Fibroblast of lung (primary cell): ENCODE results near the gene TMC5. TPM values are rescaled to one million over a fixed set of nuclear protein-coding genes. Genes with fewer than 3 reads are reported as not detected.
A peak's percentile ranks its signal among the peaks of the same experiment; 100 is the strongest.

ENCODE experiments used
- DNase-seq, 2 donors: peaks; one replicate each; pipeline versions ENCODE4 v3.0.0 to v3.0.0-alpha.2; 2010; ENCODE audit warnings: low read depth in 2 of 2
- H2AFZ ChIP-seq: 2 replicates; pipeline ENCODE4 v1.5.1; 2012; ENCODE audit warnings: low read length, control low read depth, inconsistent platforms
- H3K27ac ChIP-seq: 2 replicates; pipeline ENCODE4 v1.5.1; 2011; ENCODE audit warnings: low read length, control low read depth; ENCODE audit not compliant: insufficient read depth
- H3K27me3 ChIP-seq: 2 replicates; pipeline ENCODE4 v1.5.1; 2011; ENCODE audit warnings: mild to moderate bottlenecking, low read length; ENCODE audit not compliant: control insufficient read depth, insufficient read depth
- H3K36me3 ChIP-seq: 2 replicates; pipeline ENCODE4 v1.5.1; 2011; ENCODE audit warnings: low read length; ENCODE audit not compliant: control insufficient read depth, insufficient read depth
- H3K4me1 ChIP-seq: 2 replicates; pipeline ENCODE4 v1.5.1; 2011; ENCODE audit warnings: low read length; ENCODE audit not compliant: control insufficient read depth, insufficient read depth; ENCODE audit errors: extremely low read depth
- H3K4me2 ChIP-seq: 2 replicates; pipeline ENCODE4 v1.5.1; 2011; ENCODE audit warnings: low read length, control low read depth; ENCODE audit not compliant: insufficient read depth; ENCODE audit errors: extremely low read depth
- H3K4me3 ChIP-seq, 4 experiments: fragments of 200-600 bp in 1 of 4; sonication (generic) in 1 of 4; replicated peaks in 1 of 4; 2 replicates each; pipeline ENCODE4 v1.5.1; 2011 to 2016; ENCODE audit warnings: low read length in 4 of 4, low read depth in 3 of 4, mild to moderate bottlenecking in 3 of 4, control low read depth in 2 of 4, inconsistent platforms in 1 of 4, mixed read lengths in 1 of 4; ENCODE audit not compliant: insufficient read depth in 1 of 4; ENCODE audit errors: control extremely low read depth in 1 of 4
- H3K79me2 ChIP-seq: 2 replicates; pipeline ENCODE4 v1.5.1; 2012; ENCODE audit warnings: mild to moderate bottlenecking, low read length, inconsistent platforms; ENCODE audit not compliant: control insufficient read depth, insufficient read depth
- H3K9ac ChIP-seq: 2 replicates; pipeline ENCODE4 v1.5.1; 2011; ENCODE audit warnings: mild to moderate bottlenecking, low read length, control low read depth; ENCODE audit not compliant: insufficient read depth
- H3K9me3 ChIP-seq: 2 replicates; pipeline ENCODE4 v1.5.1; 2012; ENCODE audit warnings: low read depth, low read length; ENCODE audit not compliant: control insufficient read depth, insufficient read depth
- H4K20me1 ChIP-seq: 2 replicates; pipeline ENCODE4 v1.5.1; 2011; ENCODE audit warnings: low read length; ENCODE audit not compliant: control insufficient read depth, insufficient read depth; ENCODE audit errors: extremely low read depth
- CTCF ChIP-seq, 2 donors: IDR thresholded peaks in 1 of 2; conservative IDR thresholded peaks in 1 of 2; 1 replicate in 1 of 2; 2 replicates in 1 of 2; pipeline ENCODE4 v1.5.1; 2011 to 2012; ENCODE audit warnings: low read length in 2 of 2, control low read depth in 1 of 2, inconsistent platforms in 1 of 2, low read depth in 1 of 2, mild to moderate bottlenecking in 1 of 2
- EZH2 ChIP-seq: IDR thresholded peaks from 2 replicates; pipeline ENCODE4 v1.5.1; 2012; ENCODE audit warnings: low read length, control low read depth, mild to moderate bottlenecking; ENCODE audit errors: missing control alignments
- polyA plus RNA-seq, 2 donors: library from polyadenylated mRNA; depleted of rRNA in 1 of 2; stranded (reverse) in 1 of 2; unstranded in 1 of 2; fragments of >200 nt; gene quantifications; 2 replicates each; pipeline ENCODE4 v1.2.1, GENCODE V29; 2011 to 2012; ENCODE audit warnings: missing spikeins in 1 of 2
- total RNA-seq: library from RNA; depleted of rRNA; stranded (reverse); fragments of >200 nt; gene quantifications from 2 replicates; pipeline ENCODE4 v1.2.1, GENCODE V29; 2014

Gene TMC5
- total and polyA plus RNA-seq, 2 donors (not counting 1 experiment from before 2014, with no cell fraction given), result not detected

DNA sequence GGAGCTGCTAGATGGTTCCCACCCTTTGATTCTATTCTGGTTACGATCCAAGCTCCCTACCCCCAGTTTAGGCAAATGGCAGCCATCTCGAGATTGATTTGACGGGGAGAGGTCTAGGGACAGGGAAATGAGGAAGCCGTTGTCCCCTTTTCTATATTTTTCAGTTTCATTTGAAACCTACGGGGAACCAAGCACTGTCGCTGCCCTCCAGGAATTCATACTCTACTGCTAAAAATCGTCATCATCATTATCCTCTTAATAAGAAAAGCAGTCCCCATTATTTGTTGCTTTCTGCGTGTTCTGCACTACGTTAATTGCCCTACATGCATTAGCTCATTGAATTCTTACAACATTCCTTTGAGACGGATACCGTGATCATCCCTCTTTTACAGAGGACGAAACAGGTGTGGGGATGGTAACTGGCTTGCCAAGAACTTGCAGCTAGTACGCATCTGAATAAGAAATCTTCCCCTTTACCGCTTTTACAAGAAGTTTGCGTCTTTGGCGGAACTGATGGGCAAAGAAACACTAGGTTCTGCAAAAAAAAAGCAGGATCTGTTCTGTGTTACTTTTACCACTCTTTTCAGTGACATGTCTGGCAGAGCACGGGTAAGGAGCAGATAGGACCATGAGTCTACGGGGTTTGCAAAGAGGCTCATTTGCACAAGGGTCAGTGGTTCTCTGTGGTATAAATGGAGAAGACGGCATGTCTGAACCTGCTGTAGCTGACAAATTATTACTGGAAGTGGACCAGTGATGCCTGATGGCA is 107.1 kb downstream of the TMC5 start:
- Histone ChIP-seq H3K36me3 (peaks cover 3% of the 10 kb centered on the region), H2AFZ (peak overlapping the region; percentile 97), H3K4me2 (peak overlapping the region; percentile 98), H3K79me2 (peaks cover 32% of the 10 kb centered on the region), H4K20me1 (no peaks in the 10 kb centered on the region), H3K27me3 (no peaks in the 10 kb centered on the region), H3K9ac (peak overlapping the region; percentile 84), H3K4me1 (peaks cover 4% of the 10 kb centered on the region), H3K9me3 (no peaks in the 10 kb centered on the region), H3K27ac (peak overlapping the region; percentile 79), H3K4me3 (peak overlapping the region; percentile 86 to 98 (median 93))
- peak in 1 of 2 donors; percentile 17 for DNase-seq
- TF ChIP-seq EZH2, result no peak
- TF ChIP-seq CTCF (conservative IDR thresholded peaks at IDR 0.05 in 1 of 2, IDR thresholded peaks at IDR 0.05 in 1 of 2; ENCODE audit: low read depth in 1 of 2, low read length in 2 of 2), result no peak

- Histone ChIP-seq H3K4me1 (peaks cover 4% of the 10 kb centered on the region), H3K4me3 (peak overlapping the region; percentile 86 to 98 (median 93)), H3K27me3 (no peaks in the 10 kb centered on the region), H2AFZ (peak overlapping the region; percentile 97), H3K9ac (no peak overlapping the region), H4K20me1 (no peaks in the 10 kb centered on the region), H3K4me2 (peak overlapping the region; percentile 98), H3K9me3 (no peaks in the 10 kb centered on the region), H3K79me2 (peaks cover 29% of the 10 kb centered on the region), H3K27ac (no peak overlapping the region), H3K36me3 (peaks cover 3% of the 10 kb centered on the region)
- no peak for DNase-seq
- no peak for TF ChIP-seq EZH2
- TF ChIP-seq CTCF (conservative IDR thresholded peaks at IDR 0.05 in 1 of 2, IDR thresholded peaks at IDR 0.05 in 1 of 2; ENCODE audit: low read depth in 1 of 2, low read length in 2 of 2), result no peak
These were observed 107.7 kb downstream of the TMC5 start for GRCh38 chr16:19525385-19525723.

- Histone ChIP-seq H3K36me3 (peaks cover 3% of the 10 kb centered on the region), H3K4me2 (no peak overlapping the region), H4K20me1 (no peaks in the 10 kb centered on the region), H3K4me3 (no peak overlapping the region), H3K9ac (no peak overlapping the region), H2AFZ (no peak overlapping the region), H3K27me3 (no peaks in the 10 kb centered on the region), H3K27ac (no peak overlapping the region), H3K4me1 (peaks cover 4% of the 10 kb centered on the region), H3K79me2 (peaks cover 29% of the 10 kb centered on the region), H3K9me3 (no peaks in the 10 kb centered on the region)
- TF ChIP-seq CTCF (conservative IDR thresholded peaks at IDR 0.05 in 1 of 2, IDR thresholded peaks at IDR 0.05 in 1 of 2; ENCODE audit: low read depth in 1 of 2, low read length in 2 of 2) (no peak), EZH2 (no peak)
- no peak for DNase-seq
These were observed 109.5 kb downstream of the TMC5 start for GRCh38 chr16:19527161-19527560.
